DMS 273 (cell line): ENCODE data around the gene PCDHB9.
A peak's percentile ranks its signal among the peaks of the same experiment; 100 is the strongest.
"Not testable (repeated sequence)": the region's sequence is repeated elsewhere in the genome, so short reads cannot be mapped to it uniquely, and the experiment has no call there.

Experiments used
- DNase-seq: peaks from one replicate; lab custom pipeline; 2025; ENCODE audit not compliant: unreplicated experiment; lab: John Stamatoyannopoulos, UW

The PCDHB9 gene

GRCh38 chr5:141184117-141184855 is 2.7 kb upstream of the PCDHB9 start:
- DNase-seq: not testable (repeated sequence)

GRCh38 chr5:141188682-141189081 is 1.7 kb downstream of the PCDHB9 start:
- not testable (repeated sequence) for DNase-seq

- not testable (repeated sequence) for DNase-seq
Observed at GRCh38 chr5:141189131-141189530, 2.2 kb downstream of the PCDHB9 start.

GRCh38 chr5:141192110-141192725 is 5.3 kb downstream of the PCDHB9 start, which contains the start of gene PCDHB10:
Gene PCDHB10 (plus strand): TSS chr5:141192353. CDS start chr5:141192553, 200 bp downstream.
- peak; percentile 55 for DNase-seq

GRCh38 chr5:141194332-141194731 is 7.4 kb downstream of the PCDHB9 start:
- DNase-seq: not testable (repeated sequence)

- DNase-seq: no peak
Observed at GRCh38 chr5:141196363-141196762, 9.4 kb downstream of the PCDHB9 start.

GRCh38 chr5:141199359-141200235 is 12.6 kb downstream of the PCDHB9 start, which contains the start of gene PCDHB11:
Gene PCDHB11 (plus strand): TSS chr5:141199627. CDS start chr5:141199775, 148 bp downstream.
- DNase-seq: peak; percentile 60

- not testable (repeated sequence) for DNase-seq
Observed at GRCh38 chr5:141201126-141201525, 14.2 kb downstream of the PCDHB9 start.

GRCh38 chr5:141201646-141202045 is 14.7 kb downstream of the PCDHB9 start:
- DNase-seq: not testable (repeated sequence)

- DNase-seq: no peak
Observed at GRCh38 chr5:141208478-141208877, 21.5 kb downstream of the PCDHB9 start, which contains the start of gene PCDHB12. Gene PCDHB12 (plus strand): TSS chr5:141208719. CDS start chr5:141208908, 189 bp downstream.

- DNase-seq: not testable (repeated sequence)
Observed at GRCh38 chr5:141210281-141210680, 23.3 kb downstream of the PCDHB9 start.

GRCh38 chr5:141210849-141211248 is 23.9 kb downstream of the PCDHB9 start:
- DNase-seq: not testable (repeated sequence)

GRCh38 chr5:141213656-141214339 is 26.8 kb downstream of the PCDHB9 start, which contains the start of gene PCDHB13:
Gene PCDHB13 (plus strand): TSS chr5:141213919. CDS start chr5:141214124, 205 bp downstream.
- peak; percentile 56 for DNase-seq

- DNase-seq: not testable (repeated sequence)
Observed at GRCh38 chr5:141214583-141214982, 27.6 kb downstream of the PCDHB9 start.

- DNase-seq: not testable (repeated sequence)
Observed at GRCh38 chr5:141215504-141215903, 28.5 kb downstream of the PCDHB9 start.

- not testable (repeated sequence) for DNase-seq
Observed at GRCh38 chr5:141216035-141216434, 29.1 kb downstream of the PCDHB9 start.

- DNase-seq: peak; percentile 86
Observed at GRCh38 chr5:141223112-141223783, 36.3 kb downstream of the PCDHB9 start, which contains the start of gene PCDHB14. Gene PCDHB14 (plus strand): TSS chr5:141223343. CDS start chr5:141223506, 163 bp downstream.

GRCh38 chr5:141224844-141225243 is 37.9 kb downstream of the PCDHB9 start:
- DNase-seq: not testable (repeated sequence)

- not testable (repeated sequence) for DNase-seq
Observed at GRCh38 chr5:141225421-141225820, 38.5 kb downstream of the PCDHB9 start.
